ENCODE data around the gene FGD5.

Gene FGD5

DNA sequence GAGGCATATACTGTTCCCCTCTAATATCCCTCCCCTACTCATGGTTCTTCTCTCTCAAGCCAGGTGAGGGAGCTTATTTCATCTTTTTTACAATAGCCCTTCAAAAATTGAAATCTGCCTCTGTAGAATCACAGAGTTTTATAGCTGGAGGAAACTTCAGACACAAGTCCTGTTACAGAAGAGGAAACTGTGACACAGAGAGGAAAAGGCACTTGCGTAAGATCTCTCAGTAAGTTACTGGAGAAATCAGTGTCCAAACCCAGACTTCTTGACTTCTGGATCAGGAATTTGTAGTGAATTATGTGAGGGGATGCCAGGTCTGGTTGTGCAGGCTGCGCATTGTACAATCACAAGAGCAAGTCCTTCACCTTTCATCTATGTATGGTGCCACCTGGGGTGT is 4.6 kb downstream of the FGD5 start:
- TF ChIP-seq POLR2A (IDR thresholded peaks at IDR 0.05; ENCODE audit: low read depth, low read length), result no peak
- TF ChIP-seq POLR2AphosphoS5 (IDR thresholded peaks at IDR 0.05; ENCODE audit: low read depth, low read length), result no peak
- no peak for TF ChIP-seq TAF1 (IDR thresholded peaks at IDR 0.05; ENCODE audit: borderline replicate concordance, low read depth, low read length)
- DNase-seq (ENCODE audit: insufficient read length) (no peak), FAIRE-seq (no peak)

DNA sequence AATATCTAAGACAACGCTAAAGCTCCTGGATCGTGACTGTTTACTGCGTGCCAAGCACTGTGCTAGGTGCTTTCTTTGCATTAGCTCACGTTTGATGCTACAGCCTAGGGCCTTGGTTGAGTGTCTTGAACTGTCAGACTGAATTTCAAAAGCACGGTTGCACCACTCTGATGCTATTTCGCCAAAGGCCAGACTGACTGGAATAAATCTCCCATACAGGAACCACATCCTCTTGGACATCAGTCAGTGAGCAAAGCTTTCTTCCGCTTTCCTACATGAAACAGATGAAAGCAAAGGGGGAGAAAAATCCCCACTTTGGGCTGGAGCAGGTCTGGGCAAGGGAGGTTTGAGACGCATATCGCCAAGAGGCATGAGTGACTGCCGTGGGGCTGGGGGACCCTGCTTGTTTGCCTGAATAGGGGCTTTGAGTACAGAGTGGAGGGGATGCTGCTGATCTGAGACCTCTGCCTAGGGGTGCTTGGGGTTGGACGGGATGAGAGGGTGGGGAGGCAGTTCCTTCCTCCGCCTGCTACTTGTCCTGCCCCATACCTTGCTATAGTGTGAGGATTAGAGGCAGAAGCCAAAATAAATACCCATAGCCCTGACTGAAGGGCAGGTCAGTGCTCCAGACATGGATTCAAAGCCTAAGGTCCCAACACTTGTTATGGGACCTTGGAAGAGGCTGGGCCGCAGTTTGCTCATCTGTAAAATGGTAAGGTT is 5.3 kb downstream of the FGD5 start:
- TF ChIP-seq POLR2A (IDR thresholded peaks at IDR 0.05; ENCODE audit: low read depth, low read length) (no peak), TAF1 (IDR thresholded peaks at IDR 0.05; ENCODE audit: borderline replicate concordance, low read depth, low read length) (no peak), POLR2AphosphoS5 (IDR thresholded peaks at IDR 0.05; ENCODE audit: low read depth, low read length) (no peak)
- no peak for DNase-seq (ENCODE audit: insufficient read length)
- no peak for FAIRE-seq

DNA sequence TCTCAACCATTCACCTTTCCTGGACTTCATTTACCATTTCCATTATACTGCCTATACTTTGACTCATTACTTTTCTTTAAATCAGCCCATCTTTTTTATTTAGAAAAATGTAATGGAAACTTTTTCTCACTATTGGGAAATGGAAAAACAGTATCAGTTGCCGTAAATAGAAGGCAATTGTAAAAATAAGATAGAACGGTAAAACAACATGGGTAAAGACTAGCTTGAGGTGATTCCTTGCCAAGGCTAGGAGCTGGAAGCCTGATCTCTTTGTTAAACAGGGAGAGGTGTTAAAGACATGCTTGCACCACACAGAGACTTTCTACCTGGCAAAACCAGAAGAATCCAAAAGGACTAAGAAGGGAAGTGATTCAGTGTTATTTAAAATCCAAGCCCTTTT is 5.9 kb downstream of the FGD5 start:
- no peak for TF ChIP-seq POLR2AphosphoS5 (IDR thresholded peaks at IDR 0.05; ENCODE audit: low read depth, low read length)
- TF ChIP-seq POLR2A (IDR thresholded peaks at IDR 0.05; ENCODE audit: low read depth, low read length), result no peak
- no peak for TF ChIP-seq TAF1 (IDR thresholded peaks at IDR 0.05; ENCODE audit: borderline replicate concordance, low read depth, low read length)
- FAIRE-seq (no peak), DNase-seq (ENCODE audit: insufficient read length) (no peak)

DNA sequence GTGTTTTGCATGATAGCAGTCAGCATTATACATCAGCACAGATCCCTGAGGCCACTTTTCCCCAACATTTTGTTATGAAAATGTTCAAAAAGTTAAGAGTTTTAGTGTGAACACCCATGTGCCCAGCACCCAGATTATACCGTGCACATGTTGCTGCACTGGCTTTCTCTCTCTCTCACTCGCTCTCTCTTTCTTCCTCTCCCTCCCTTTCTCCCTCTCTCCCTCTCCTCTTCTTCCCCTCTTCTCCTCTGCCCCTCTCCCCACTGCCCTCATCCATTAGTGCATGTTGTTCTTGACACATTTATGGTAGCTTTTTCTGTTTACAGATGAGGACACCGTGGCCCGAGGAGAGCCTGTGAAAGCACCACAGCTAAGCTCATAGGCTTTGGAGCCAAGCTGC is 7.3 kb downstream of the FGD5 start:
- DNase-seq (ENCODE audit: insufficient read length) (no peak), FAIRE-seq (no peak)
- TF ChIP-seq POLR2AphosphoS5 (IDR thresholded peaks at IDR 0.05; ENCODE audit: low read depth, low read length) (no peak), TAF1 (IDR thresholded peaks at IDR 0.05; ENCODE audit: borderline replicate concordance, low read depth, low read length) (no peak), POLR2A (IDR thresholded peaks at IDR 0.05; ENCODE audit: low read depth, low read length) (no peak)

DNA sequence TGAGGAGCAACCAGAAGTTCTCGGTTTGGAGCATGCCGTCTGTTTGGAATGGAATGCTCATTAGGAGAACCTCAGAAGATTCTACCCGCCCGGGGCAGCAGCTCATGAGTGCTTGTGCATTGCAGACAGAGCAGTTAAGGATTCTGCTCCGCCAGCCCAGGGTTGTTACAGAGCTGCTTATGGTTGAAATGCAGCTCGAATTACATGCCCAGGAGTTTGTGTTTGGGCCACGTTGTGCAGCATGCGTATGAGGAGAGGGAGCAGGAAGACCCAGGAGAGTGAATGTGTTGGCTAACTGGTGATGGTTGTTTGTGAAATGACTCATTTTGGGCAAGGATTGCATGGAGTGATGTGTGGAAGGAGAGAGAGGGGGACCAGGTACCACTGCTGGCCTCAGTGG is 9.0 kb downstream of the FGD5 start:
- FAIRE-seq (no peak), DNase-seq (ENCODE audit: insufficient read length) (no peak)
- TF ChIP-seq POLR2A (IDR thresholded peaks at IDR 0.05; ENCODE audit: low read depth, low read length), result no peak
- TF ChIP-seq POLR2AphosphoS5 (IDR thresholded peaks at IDR 0.05; ENCODE audit: low read depth, low read length), result no peak
- no peak for TF ChIP-seq TAF1 (IDR thresholded peaks at IDR 0.05; ENCODE audit: borderline replicate concordance, low read depth, low read length)

DNA sequence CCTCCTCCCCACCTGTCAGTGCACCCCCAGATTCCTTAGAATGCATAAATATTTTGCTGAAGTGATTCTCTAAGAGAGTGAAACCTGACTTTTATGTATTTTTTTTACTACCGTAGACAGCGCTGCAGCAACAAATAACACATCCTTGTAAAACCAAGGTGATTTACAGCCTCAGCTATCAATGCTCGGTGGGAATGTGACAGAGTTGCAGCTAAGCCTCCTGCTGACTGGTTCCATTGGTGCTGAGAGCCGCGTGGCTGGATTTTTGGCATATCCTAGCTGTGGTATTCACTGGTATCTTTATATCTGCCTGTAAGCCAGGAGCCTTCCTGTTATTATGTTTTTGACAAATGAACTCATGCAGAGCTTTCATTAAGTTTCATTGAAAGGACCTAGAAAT is 11.0 kb downstream of the FGD5 start:
- no peak for TF ChIP-seq POLR2AphosphoS5 (IDR thresholded peaks at IDR 0.05; ENCODE audit: low read depth, low read length)
- TF ChIP-seq TAF1 (IDR thresholded peaks at IDR 0.05; ENCODE audit: borderline replicate concordance, low read depth, low read length), result no peak
- no peak for TF ChIP-seq POLR2A (IDR thresholded peaks at IDR 0.05; ENCODE audit: low read depth, low read length)
- FAIRE-seq (no peak), DNase-seq (ENCODE audit: insufficient read length) (no peak)

DNA sequence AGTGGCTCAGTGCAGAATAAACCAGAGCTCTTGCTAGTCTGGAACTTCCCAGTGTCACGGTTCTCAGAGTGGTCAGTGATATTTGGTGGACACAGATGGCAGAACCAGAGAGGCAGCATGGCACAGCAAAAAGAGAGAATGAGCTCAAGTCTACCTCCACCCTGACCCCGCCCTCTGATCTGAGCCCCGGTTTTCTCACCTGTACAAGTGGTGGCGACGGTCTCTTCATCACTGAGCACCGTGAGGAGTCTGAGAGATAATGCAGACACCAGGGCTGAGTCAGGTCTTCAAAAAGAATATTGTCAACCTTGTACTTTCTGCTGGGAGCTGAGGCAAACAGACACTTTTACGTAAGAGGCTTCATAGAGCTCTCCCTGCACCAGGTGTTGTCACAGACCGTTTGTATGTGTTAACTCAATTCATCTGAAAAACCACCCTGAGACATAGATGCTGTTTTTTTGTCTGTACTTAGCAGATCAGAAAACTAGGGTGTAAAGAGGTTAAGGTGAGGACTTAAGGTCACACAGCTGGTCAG is 13.2 kb downstream of the FGD5 start:
- TF ChIP-seq POLR2AphosphoS5 (IDR thresholded peaks at IDR 0.05; ENCODE audit: low read depth, low read length) (no peak), POLR2A (IDR thresholded peaks at IDR 0.05; ENCODE audit: low read depth, low read length) (no peak), TAF1 (IDR thresholded peaks at IDR 0.05; ENCODE audit: borderline replicate concordance, low read depth, low read length) (no peak)
- DNase-seq (ENCODE audit: insufficient read length), result no peak
- no peak for FAIRE-seq

DNA sequence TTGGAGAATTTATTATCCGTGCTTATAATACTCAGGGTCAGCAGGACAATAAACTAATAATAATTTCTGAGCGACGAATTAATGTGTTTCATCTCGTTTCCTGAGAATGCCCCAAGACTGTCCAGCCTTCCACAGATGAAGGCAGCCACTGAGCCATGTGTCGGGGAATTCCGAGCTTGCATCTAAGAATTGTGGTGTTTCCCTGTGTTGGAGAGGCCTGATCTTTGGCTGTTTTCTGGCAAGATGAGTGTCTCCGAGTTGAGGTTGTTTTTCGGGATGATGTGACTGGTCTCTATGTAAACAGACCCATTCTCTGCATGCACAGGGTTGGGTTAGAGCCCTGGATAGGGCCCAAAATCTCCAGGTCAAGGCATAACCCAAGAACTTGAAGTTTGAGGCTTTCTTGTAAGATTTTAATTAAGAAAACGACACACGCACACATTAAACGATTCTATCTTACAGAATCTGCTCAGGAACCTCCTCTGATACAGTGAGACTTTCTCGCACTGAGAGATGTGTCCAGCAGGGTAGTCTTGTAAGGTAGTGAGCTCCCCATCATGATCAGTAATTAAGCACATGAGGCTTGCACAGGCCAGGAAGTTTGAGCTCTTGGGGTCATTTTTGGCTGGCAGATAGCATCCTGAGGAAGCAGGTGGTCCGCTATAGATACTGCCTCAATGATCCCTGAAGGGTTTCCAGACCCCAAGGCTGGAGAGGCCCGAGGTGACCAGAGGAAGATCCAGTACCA is 14.4 kb downstream of the FGD5 start:
- TF ChIP-seq POLR2AphosphoS5 (IDR thresholded peaks at IDR 0.05; ENCODE audit: low read depth, low read length) (no peak), TAF1 (IDR thresholded peaks at IDR 0.05; ENCODE audit: borderline replicate concordance, low read depth, low read length) (no peak), POLR2A (IDR thresholded peaks at IDR 0.05; ENCODE audit: low read depth, low read length) (no peak)
- DNase-seq (ENCODE audit: insufficient read length), result no peak
- no peak for FAIRE-seq

DNA sequence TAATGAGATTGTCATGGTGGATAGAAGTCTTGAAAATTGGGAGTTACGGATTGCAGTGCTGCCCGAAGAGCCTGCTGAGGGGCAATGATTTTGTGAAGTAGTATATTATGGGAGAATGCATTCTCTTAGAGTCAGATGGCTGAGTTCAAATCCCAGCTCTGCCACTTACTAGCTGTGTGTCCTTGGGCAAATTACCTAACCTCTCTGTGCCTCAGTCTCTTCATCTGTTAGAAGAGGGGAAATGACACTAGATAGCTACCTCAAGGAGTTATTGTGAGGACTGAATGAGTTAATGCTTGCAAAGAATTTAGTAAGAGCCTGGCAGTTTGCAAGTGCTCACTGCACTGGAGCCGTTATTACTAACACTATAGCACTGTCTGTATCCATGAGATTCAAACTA is 15.4 kb downstream of the FGD5 start:
- DNase-seq (ENCODE audit: insufficient read length) (no peak), FAIRE-seq (no peak)
- no peak for TF ChIP-seq POLR2AphosphoS5 (IDR thresholded peaks at IDR 0.05; ENCODE audit: low read depth, low read length)
- TF ChIP-seq TAF1 (IDR thresholded peaks at IDR 0.05; ENCODE audit: borderline replicate concordance, low read depth, low read length), result no peak
- TF ChIP-seq POLR2A (IDR thresholded peaks at IDR 0.05; ENCODE audit: low read depth, low read length), result no peak

DNA sequence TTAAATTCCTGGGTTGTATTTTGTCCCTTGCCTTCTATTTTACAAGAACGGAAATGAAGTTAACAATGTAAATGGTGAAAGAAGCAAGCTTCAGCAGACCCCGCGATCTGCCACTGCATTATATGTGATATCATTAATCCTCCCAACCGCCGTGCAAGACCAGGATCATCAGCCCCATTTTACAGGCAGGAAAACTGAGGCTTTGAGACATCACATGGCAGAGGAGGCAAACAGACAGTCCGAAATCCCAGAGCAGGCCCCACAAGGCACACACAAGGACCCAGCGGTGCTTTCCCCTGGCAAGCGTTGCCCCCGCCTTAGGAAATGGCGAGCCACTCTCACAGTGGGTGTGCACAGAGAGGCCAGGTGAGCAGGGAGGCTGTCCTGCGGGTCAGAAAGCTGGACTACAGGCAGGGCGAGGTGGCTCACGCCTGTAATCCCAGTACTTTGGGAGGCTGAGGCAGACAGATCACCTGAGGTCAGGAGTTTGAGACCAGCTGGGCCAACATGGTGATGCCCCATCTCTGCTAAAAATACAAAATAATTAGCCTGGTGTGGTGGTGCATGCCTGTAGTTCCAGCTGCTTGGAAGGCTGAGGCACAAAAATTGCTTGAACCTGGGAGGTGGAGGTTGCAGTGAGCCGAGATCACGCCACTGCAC is 16.2 kb downstream of the FGD5 start:
- DNase-seq (ENCODE audit: insufficient read length), result no peak
- no peak for FAIRE-seq
- TF ChIP-seq POLR2A (IDR thresholded peaks at IDR 0.05; ENCODE audit: low read depth, low read length) (no peak), TAF1 (IDR thresholded peaks at IDR 0.05; ENCODE audit: borderline replicate concordance, low read depth, low read length) (no peak), POLR2AphosphoS5 (IDR thresholded peaks at IDR 0.05; ENCODE audit: low read depth, low read length) (no peak)

DNA sequence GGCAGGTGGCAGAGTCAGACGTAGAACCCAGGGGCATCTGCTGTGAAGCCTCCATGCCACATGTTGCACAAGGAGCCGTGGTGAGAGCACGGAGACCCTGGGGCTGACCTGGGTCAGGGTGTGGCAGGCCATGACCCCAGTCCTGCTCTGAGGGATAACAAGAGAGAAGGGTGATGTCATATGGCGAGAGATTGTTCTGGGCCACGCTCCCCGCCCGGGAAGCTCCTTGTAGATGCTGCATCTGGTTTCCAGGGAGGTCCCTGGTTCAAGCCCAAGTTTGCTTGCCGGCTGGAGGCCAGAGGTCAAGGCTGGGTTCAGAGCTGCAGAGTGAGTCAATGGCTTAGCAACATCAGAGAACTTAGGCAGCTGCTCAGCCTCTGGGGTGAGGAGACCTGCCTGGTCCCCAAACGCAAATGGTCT is 17.3 kb downstream of the FGD5 start:
- FAIRE-seq (no peak), DNase-seq (ENCODE audit: insufficient read length) (no peak)
- TF ChIP-seq POLR2AphosphoS5 (IDR thresholded peaks at IDR 0.05; ENCODE audit: low read depth, low read length) (no peak), POLR2A (IDR thresholded peaks at IDR 0.05; ENCODE audit: low read depth, low read length) (no peak), TAF1 (IDR thresholded peaks at IDR 0.05; ENCODE audit: borderline replicate concordance, low read depth, low read length) (no peak)

All from GM12892 (cell line).